WI38 (cell line): ENCODE measurements around the gene C10orf143.

ENCODE experiments used
- H3K4me3 ChIP-seq: 2 replicates; pipeline ENCODE4 v1.5.1; 2011; ENCODE audit warnings: low read depth, mild to moderate bottlenecking, control low read depth, low read length
- TF ChIP-seq, protein P1 (sequence below): IDR thresholded peaks from 2 replicates; pipeline ENCODE4 v1.5.1; 2012; ENCODE audit warnings: low read depth, mild to moderate bottlenecking, control low read depth, low read length

Gene C10orf143

DNA sequence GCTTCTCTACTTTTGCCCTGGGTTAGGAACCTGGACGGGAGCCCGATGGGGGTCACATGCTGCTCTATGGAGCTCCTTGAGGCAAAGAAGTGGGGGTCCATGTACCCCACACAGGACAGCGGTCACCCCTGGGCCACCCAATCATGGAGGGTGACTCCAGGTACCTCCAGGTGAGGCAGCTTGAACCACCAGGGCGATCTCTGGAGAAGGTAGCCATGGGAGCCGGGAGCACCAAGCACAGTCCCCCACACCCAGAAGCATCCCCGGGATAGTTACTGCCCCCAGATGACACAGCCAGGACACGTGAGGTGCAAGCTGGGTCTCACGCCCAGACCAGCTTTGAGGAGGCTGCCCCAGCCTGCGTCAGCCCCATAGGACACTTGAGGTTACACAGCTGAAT lies 58.4 kb downstream of the C10orf143 start:
- no peak overlapping the region for H3K4me3 ChIP-seq
- TF ChIP-seq, protein P1, sequence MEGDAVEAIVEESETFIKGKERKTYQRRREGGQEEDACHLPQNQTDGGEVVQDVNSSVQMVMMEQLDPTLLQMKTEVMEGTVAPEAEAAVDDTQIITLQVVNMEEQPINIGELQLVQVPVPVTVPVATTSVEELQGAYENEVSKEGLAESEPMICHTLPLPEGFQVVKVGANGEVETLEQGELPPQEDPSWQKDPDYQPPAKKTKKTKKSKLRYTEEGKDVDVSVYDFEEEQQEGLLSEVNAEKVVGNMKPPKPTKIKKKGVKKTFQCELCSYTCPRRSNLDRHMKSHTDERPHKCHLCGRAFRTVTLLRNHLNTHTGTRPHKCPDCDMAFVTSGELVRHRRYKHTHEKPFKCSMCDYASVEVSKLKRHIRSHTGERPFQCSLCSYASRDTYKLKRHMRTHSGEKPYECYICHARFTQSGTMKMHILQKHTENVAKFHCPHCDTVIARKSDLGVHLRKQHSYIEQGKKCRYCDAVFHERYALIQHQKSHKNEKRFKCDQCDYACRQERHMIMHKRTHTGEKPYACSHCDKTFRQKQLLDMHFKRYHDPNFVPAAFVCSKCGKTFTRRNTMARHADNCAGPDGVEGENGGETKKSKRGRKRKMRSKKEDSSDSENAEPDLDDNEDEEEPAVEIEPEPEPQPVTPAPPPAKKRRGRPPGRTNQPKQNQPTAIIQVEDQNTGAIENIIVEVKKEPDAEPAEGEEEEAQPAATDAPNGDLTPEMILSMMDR: no peak

DNA sequence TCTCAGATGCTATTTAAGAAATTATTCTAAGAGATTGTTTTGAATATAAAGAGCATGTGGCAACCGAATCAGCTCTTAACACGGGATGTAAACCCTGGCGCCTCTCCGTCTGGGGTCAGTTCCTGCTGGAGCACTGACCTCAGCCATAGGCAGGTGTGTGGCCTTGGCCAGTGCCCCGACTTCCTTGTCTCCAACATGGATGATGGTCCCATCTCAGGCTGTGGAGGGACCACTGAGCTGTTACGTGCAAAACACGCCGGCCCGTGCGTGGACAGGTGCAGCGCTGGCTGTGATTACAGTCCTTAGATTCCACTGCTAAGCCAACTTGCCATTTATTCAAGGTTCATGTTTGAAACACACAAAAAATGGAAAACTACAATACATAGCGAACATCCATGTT lies 59.9 kb downstream of the C10orf143 start:
- H3K4me3 ChIP-seq: no peak overlapping the region
- TF ChIP-seq, protein P1: no peak

DNA sequence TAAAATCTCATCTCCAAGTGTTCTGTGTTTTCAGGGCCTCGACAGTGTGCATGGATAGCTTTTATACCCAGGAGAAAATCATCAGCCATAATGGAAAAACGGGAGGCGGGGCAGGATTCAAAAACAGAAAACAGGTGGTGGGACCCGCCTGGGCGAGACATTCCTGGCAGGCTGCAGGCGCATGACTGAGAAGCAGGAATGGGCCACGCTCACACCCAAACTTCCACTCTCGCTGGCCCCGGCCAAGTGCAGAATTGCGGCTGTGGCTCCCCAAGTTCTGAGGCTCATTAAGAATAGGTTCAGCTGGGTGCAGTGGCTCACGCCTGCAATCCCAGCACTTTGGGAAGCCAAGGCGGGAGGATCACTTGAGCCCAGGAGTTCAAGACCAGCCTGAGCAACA lies 60.6 kb downstream of the C10orf143 start:
- TF ChIP-seq, protein P1: no peak
- no peak overlapping the region for H3K4me3 ChIP-seq

DNA sequence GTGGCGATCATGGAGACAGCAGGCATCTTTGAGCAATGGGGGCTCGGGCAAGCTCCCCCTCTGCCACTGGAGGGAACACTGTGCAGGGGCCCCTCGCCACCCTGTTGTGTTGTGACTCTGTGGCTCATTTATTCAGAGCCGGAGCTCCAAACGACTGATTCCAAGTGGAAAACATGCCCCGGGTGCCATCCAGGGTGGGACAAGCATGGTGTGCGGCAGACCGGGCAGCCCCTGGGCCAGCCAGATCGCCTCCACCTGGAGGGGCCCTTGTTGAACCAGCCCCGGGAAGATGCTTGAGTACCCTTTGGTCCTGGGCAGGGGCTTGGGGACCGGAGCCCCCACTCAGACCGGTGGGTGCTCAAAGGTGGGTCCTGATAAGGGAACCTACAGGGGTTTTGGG lies 61.4 kb downstream of the C10orf143 start:
- no peak overlapping the region for H3K4me3 ChIP-seq
- TF ChIP-seq, protein P1: no peak

DNA sequence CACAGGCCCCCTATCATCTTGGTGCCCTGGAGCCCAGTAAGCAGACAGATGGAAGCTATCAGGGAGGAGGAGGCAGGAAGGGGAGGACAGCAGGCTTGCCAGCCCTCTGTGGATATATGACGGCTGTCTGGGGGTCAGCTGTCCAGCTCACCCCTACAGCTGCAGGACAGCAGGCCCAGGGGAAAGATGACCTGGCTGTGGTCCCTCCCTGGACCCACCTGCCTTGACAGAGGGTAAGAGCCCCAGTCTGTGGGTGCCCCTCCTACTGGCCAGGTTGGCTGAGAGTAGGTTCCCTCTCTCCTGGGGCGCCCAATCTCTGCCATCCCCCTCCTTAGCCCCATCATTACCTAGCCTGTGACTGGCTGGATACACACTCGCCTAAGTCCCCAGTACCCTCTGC lies 62.5 kb downstream of the C10orf143 start:
- TF ChIP-seq, protein P1: no peak

DNA sequence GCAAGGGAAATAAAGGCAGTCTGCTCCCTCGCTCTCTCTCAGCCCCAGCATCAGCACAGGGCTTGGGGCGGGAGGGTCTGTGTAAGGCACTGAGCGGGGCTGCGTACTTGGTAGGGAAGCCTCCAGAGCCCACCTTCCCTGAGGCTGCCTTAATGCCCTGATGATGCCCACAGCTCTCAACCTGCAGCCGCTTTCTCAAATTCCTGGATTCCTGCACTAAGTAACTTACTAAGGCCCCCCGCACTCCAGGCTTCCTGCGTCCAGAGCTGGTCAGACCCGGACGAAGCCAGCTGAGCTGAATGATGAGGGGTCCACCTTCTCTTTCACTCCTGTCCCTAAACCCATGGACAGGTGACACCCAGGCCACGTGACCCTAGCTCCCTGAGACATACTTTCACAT lies 63.3 kb downstream of the C10orf143 start:
- no peak overlapping the region for H3K4me3 ChIP-seq
- TF ChIP-seq, protein P1: no peak

More for the DNA sequence above, 62.5 kb downstream of the C10orf143 start:
- H3K4me3 ChIP-seq: no peak overlapping the region

DNA sequence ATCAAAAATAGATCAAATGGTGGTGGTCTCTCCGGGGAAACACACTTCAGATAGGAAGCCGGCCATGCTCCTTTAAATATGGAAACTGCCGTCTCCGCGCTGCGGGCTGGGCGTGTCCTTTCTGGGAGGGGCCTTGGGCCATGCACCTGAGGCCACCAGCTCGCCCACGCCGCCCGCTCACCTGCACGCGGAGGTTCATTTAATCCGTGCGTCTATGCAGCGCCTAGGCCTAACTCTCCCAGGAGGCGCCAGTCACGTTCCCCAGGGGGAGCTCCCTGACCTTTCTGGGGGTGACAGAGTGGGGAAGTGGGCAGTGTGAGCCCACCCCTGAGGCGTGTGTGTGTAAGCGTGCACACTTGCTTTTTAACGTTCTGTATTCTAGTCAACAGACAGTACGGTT lies 64.0 kb downstream of the C10orf143 start:
- TF ChIP-seq, protein P1: no peak
- H3K4me3 ChIP-seq: no peak overlapping the region
